GM12878 (cell line): ENCODE data around the gene PRR15L. TPM values are rescaled to one million over a fixed set of nuclear protein-coding genes. Genes with fewer than 3 reads are reported as not detected.

Source experiments
- ATAC-seq: fragments of 200-7000 bp; cut with Tn5 transposase; 3 replicates; pipeline ENCODE4 v1.9.1; 2020; ENCODE audit warnings: mild to moderate bottlenecking, moderate library complexity
- BruUV-seq: library from RNA; stranded (reverse); fragments of 400-500 nt; replicated peaks from 2 replicates; lab custom pipeline; 2021; lab: Mats Ljungman, UMichigan
- CTCF ChIA-PET: fragments of 300-600 bp; sonication (Branson Sonifier 250); formaldehyde crosslinking; extraction: SDS; loops from one replicate; lab custom pipeline; 2021; ENCODE audit warnings: inconsistent platforms; lab: Yijun Ruan, JAX
- POLR2A ChIA-PET: fragments of 350-600 bp; formaldehyde crosslinking; extraction: SDS; loops from one replicate; lab custom pipeline; 2021; ENCODE audit warnings: inconsistent platforms; lab: Charles Lee
- RAD21 ChIA-PET: fragments of 300-600 bp; sonication (Branson Sonifier 250); formaldehyde crosslinking; loops from one replicate; lab custom pipeline; 2023; ENCODE audit warnings: antibody characterized with exemption; ENCODE audit not compliant: unreplicated experiment; lab: Charles Lee
- SMC1A ChIA-PET: fragments of 300-600 bp; sonication (Branson Sonifier 250); formaldehyde crosslinking; loops from one replicate; lab custom pipeline; 2023; ENCODE audit not compliant: unreplicated experiment, uncharacterized antibody; lab: Charles Lee
- DNase-seq: peaks from one replicate; pipeline ENCODE4 v3.0.0-alpha.2; 2011; ENCODE audit warnings: low read depth, low spot score
- FAIRE-seq: peaks from 3 replicates; lab custom pipeline; 2011; peaks lifted over from hg19 to GRCh38; lab: Jason Lieb, UNC
- H2AFZ ChIP-seq: 2 replicates; pipeline ENCODE4 v1.6.0; 2011; ENCODE audit warnings: low read depth, low read length, control low read depth; ENCODE audit not compliant: control insufficient read depth
- H3K27ac ChIP-seq: 2 replicates; pipeline ENCODE4 v1.5.1; 2011; ENCODE audit warnings: control low read depth; ENCODE audit not compliant: control insufficient read depth, insufficient read depth
- H3K27me3 ChIP-seq, 2 experiments: replicated peaks in 1 of 2; 2 replicates each; pipeline versions ENCODE4 v1.6.0 to v1.6.1; 2011; ENCODE audit warnings: low read length in 1 of 2; ENCODE audit not compliant: control insufficient read depth in 2 of 2, insufficient read depth in 2 of 2
- H3K36me3 ChIP-seq, 2 experiments: 2 replicates each; pipeline ENCODE4 v1.5.1; 2011; ENCODE audit warnings: low read length in 1 of 2; ENCODE audit not compliant: control insufficient read depth in 2 of 2, insufficient read depth in 2 of 2
- H3K4me1 ChIP-seq: 2 replicates; pipeline ENCODE4 v1.6.1; 2011; ENCODE audit warnings: mild to moderate bottlenecking, low read length, moderate library complexity, mixed read lengths; ENCODE audit not compliant: control insufficient read depth, insufficient read depth
- H3K4me2 ChIP-seq: 2 replicates; pipeline ENCODE4 v1.6.0; 2011; ENCODE audit warnings: control low read depth; ENCODE audit not compliant: control insufficient read depth, insufficient read depth
- H3K4me3 ChIP-seq: fragments of 200-600 bp; sonication (generic); 2 replicates; pipeline ENCODE4 v1.5.1; 2016
- H3K79me2 ChIP-seq: 2 replicates; pipeline ENCODE4 v1.6.0; 2011; ENCODE audit warnings: low read length; ENCODE audit not compliant: control insufficient read depth, insufficient read depth
- H3K9ac ChIP-seq: 2 replicates; pipeline ENCODE4 v1.8.0; 2011; ENCODE audit warnings: low read length, control low read depth, mixed read lengths; ENCODE audit not compliant: control insufficient read depth, insufficient read depth
- H3K9me3 ChIP-seq: replicated peaks from 3 replicates; pipeline ENCODE4 v1.5.1; 2011; ENCODE audit warnings: mild to moderate bottlenecking, low read length; ENCODE audit not compliant: control insufficient read depth, insufficient read depth
- H4K20me1 ChIP-seq: 2 replicates; pipeline ENCODE4 v1.6.0; 2011; ENCODE audit not compliant: control insufficient read depth, insufficient read depth
- ATF7 ChIP-seq: fragments of 450-650 bp; IDR thresholded peaks from 2 replicates; pipeline ENCODE4 v1.6.1; 2016; ENCODE audit warnings: low read depth, mild to moderate bottlenecking
- BMI1 ChIP-seq: fragments of 450-650 bp; IDR thresholded peaks from 2 replicates; pipeline ENCODE4 v1.6.1; 2016; ENCODE audit warnings: mild to moderate bottlenecking, moderate library complexity, borderline replicate concordance
- EGR1 ChIP-seq, 2 experiments: IDR thresholded peaks; 1 replicate in 1 of 2; 2 replicates in 1 of 2; pipeline ENCODE4 v1.6.1; 2011 to 2012; ENCODE audit warnings: low read depth in 2 of 2, low read length in 2 of 2, borderline replicate concordance in 1 of 2, mild to moderate bottlenecking in 1 of 2, moderate library complexity in 1 of 2
- HDAC6 ChIP-seq: fragments of 200-600 bp; sonication (generic); IDR thresholded peaks from one replicate; pipeline ENCODE4 v1.8.0; 2017; ENCODE audit warnings: antibody characterized with exemption; ENCODE audit not compliant: unreplicated experiment
- POLR2AphosphoS2 ChIP-seq: IDR thresholded peaks from 2 replicates; pipeline ENCODE4 v1.6.1; 2011; ENCODE audit warnings: low read depth, mild to moderate bottlenecking, low read length, improper control_type of control experiment, moderate library complexity
- POLR2AphosphoS5 ChIP-seq: IDR thresholded peaks from 2 replicates; pipeline ENCODE4 v1.6.1; 2011; ENCODE audit warnings: mild to moderate bottlenecking, low read length, inconsistent platforms
- SP1 ChIP-seq: IDR thresholded peaks from one replicate; pipeline ENCODE4 v1.6.1; 2011; ENCODE audit warnings: low read depth, low read length
- ZNF217 ChIP-seq: fragments of 450-650 bp; IDR thresholded peaks from 2 replicates; pipeline ENCODE4 v1.6.1; 2017; ENCODE audit warnings: antibody characterized with exemption, mild to moderate bottlenecking
- ZSCAN29 ChIP-seq: fragments of 450-650 bp; IDR thresholded peaks from 2 replicates; pipeline ENCODE4 v1.6.1; 2017; ENCODE audit warnings: mild to moderate bottlenecking, moderate library complexity
- WGBS: methylation state at CpG from one replicate; pipeline ENCODE4 v1.1.6; 2016; ENCODE audit warnings: low lambda C conversion rate; ENCODE audit not compliant: insufficient replicate concordance, insufficient coverage; ENCODE audit errors: missing lambda C conversion rate; 5-methylcytosine and 5-hydroxymethylcytosine counted together
- in situ Hi-C: fragments of 300-500 bp; cut with MboI; formaldehyde crosslinking; loops from 9 replicates; pipeline ENCODE4 v1.14.3; 2018; ENCODE audit warnings: mixed read lengths
- intact Hi-C: fragments of 100-400 bp; cut with micrococcal nuclease; formaldehyde crosslinking; loops from one replicate; pipeline ENCODE4 v1.14.2; 2022; ENCODE audit not compliant: unreplicated experiment
- polyA plus RNA-seq, 11 experiments: library from polyadenylated mRNA; depleted of rRNA in 4 of 11; unstranded in 6 of 11; stranded (reverse) in 5 of 11; fragments of >200 nt; fragmentation: Nextera tagmentation in 4 of 11; fragmentation: Illumina TruSeq in 1 of 11; extraction: Ambion mirVana in 4 of 11; extraction: Trizol in 1 of 11; gene quantifications; 1 replicate in 1 of 11; 2 replicates in 10 of 11; pipeline versions ENCODE4 v1.2.1 to v1.2.3, GENCODE V29; 2011 to 2016; ENCODE audit warnings: inconsistent platforms in 2 of 11, missing spikeins in 2 of 11, low read depth in 1 of 11
- total RNA-seq, 4 experiments: library from RNA; depleted of rRNA in 3 of 4; stranded (reverse); fragments of >200 nt in 3 of 4; fragmentation: Illumina TruSeq in 1 of 4; extraction: Trizol in 1 of 4; gene quantifications; 2 replicates each; pipeline versions ENCODE4 v1.2.1 to v1.2.3, GENCODE V29; 2013 to 2021
- TF ChIP-seq, protein P1 (sequence below): fragments of 450-650 bp; IDR thresholded peaks from 2 replicates; pipeline ENCODE4 v1.6.1; 2014; ENCODE audit warnings: mild to moderate bottlenecking
- TF ChIP-seq, protein P2 (sequence below): fragments of 450-650 bp; IDR thresholded peaks from 2 replicates; pipeline ENCODE4 v1.6.1; 2018; ENCODE audit warnings: borderline replicate concordance, mild to moderate bottlenecking; ENCODE audit not compliant: partially characterized antibody

Gene PRR15L
- total and polyA plus RNA-seq, 10 of the 15 experiments (the other 5 are each of a cell fraction or from before 2014, with no cell fraction given) = 0.11 to 0.18 TPM; not detected in 8

GRCh38 chr17:47918991-47919390 is 38.7 kb downstream of the PRR15L start:
- FAIRE-seq = no peak
- in situ Hi-C loops = no loop called here
- no peak for ATAC-seq
- CTCF ChIA-PET = interaction anchor here (0.6 to 1.2 kb wide), 5 partner anchors 16 to 1268 kb away, joined by 3 to 6 read pairs (median 4); no protein-coding TSS in a partner anchor
- no peak for TF ChIP-seq SP1
- TF ChIP-seq BMI1 = no peak
- TF ChIP-seq POLR2AphosphoS2 = no peak
- TF ChIP-seq, all 136 proteins: peak for 0
- no peaks in the 10 kb centered on the region for H3K79me2 ChIP-seq
- no peak overlapping the region for H3K9ac ChIP-seq
- no peak overlapping the region for H3K4me2 ChIP-seq
- H3K27ac ChIP-seq = no peak overlapping the region
- no peaks in the 10 kb centered on the region for H3K27me3 ChIP-seq
- DNase-seq = no peak
- H4K20me1 ChIP-seq = no peaks in the 10 kb centered on the region; the same call in 1 of the 2 replicates
- no peak overlapping the region for H2AFZ ChIP-seq
- ChIA-PET POLR2A (interaction anchor here (0.7 to 0.9 kb wide), 2 partner anchors 22 to 1094 kb away, joined by 3 read pairs; no protein-coding TSS in a partner anchor), SMC1A (interaction anchor here (1.2 to 2.2 kb wide), 3 partner anchors 9 to 174 kb away, joined by 3 to 5 read pairs (median 3); no protein-coding TSS in a partner anchor), RAD21 (no interaction called here)
- BruUV-seq = no TSS peak
- no peaks in the 10 kb centered on the region for H3K4me1 ChIP-seq
- no peaks in the 10 kb centered on the region for H3K9me3 ChIP-seq
- intact Hi-C loops = no loop called here
- H3K36me3 ChIP-seq = peaks cover 6 to 13% of the 10 kb centered on the region in 2 experiments; a peak in 3 of 4 replicates
- H3K4me3 ChIP-seq = no peak overlapping the region
- WGBS = 96% methylated on average over 2 of the region's 2 CpGs

DNA sequence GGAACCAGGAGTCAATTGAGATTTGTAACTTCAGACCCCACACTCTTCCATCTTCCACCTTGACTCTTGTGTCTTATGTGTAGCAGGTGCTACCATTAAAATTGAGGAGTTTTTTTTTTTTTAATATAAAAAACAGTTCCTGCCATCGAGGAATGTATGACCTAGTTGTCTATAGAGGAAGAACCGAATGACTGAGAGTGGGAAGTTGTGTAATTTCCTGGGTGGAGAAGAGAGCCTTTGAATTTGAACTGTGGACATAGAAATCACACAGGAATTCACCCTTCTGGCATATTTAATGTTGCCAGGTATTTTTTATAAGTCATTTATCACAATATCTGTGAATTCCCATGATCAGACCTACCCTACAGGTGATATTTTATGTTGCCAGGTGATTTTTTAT is 39.7 kb downstream of the PRR15L start:
- no peak overlapping the region for H3K9ac ChIP-seq
- H3K36me3 ChIP-seq = peaks cover 6 to 10% of the 10 kb centered on the region in 2 experiments; a peak in 3 of 4 replicates
- no peak for DNase-seq
- SMC1A ChIA-PET = interaction anchor here (2.2 kb wide), 1 partner anchor 9 kb away, joined by 5 read pairs; no protein-coding TSS in a partner anchor
- H3K4me3 ChIP-seq = no peak overlapping the region
- CTCF ChIA-PET = interaction anchor here (0.7 to 1.2 kb wide), 2 partner anchors 29 to 98 kb away, joined by 3 to 6 read pairs; no protein-coding TSS in a partner anchor
- H2AFZ ChIP-seq = no peak overlapping the region
- no peak overlapping the region for H3K27ac ChIP-seq
- in situ Hi-C loops (no loop called here), intact Hi-C loops (no loop called here)
- POLR2A ChIA-PET = no interaction called here
- no peaks in the 10 kb centered on the region for H3K9me3 ChIP-seq
- no peak overlapping the region for H3K4me2 ChIP-seq
- no peaks in the 10 kb centered on the region for H3K4me1 ChIP-seq
- H4K20me1 ChIP-seq = no peaks in the 10 kb centered on the region; the same call in 1 of the 2 replicates
- ATAC-seq = no peak
- no peaks in the 10 kb centered on the region for H3K79me2 ChIP-seq
- RAD21 ChIA-PET = no interaction called here
- 97% methylated on average over 2 of the region's 2 CpGs for WGBS
- FAIRE-seq = no peak
- TF ChIP-seq POLR2AphosphoS5 (no peak), ZSCAN29 (no peak), EGR1 (IDR thresholded peaks at IDR 0.05; ENCODE audit: borderline replicate concordance in 1 of 2, low read depth in 2 of 2, low read length in 2 of 2) (no peak), HDAC6 (no peak), ZNF217 (no peak), ATF7 (no peak)
- TF ChIP-seq, protein P1, sequence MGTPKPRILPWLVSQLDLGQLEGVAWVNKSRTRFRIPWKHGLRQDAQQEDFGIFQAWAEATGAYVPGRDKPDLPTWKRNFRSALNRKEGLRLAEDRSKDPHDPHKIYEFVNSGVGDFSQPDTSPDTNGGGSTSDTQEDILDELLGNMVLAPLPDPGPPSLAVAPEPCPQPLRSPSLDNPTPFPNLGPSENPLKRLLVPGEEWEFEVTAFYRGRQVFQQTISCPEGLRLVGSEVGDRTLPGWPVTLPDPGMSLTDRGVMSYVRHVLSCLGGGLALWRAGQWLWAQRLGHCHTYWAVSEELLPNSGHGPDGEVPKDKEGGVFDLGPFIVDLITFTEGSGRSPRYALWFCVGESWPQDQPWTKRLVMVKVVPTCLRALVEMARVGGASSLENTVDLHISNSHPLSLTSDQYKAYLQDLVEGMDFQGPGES = no peak
- TF ChIP-seq, protein P2, sequence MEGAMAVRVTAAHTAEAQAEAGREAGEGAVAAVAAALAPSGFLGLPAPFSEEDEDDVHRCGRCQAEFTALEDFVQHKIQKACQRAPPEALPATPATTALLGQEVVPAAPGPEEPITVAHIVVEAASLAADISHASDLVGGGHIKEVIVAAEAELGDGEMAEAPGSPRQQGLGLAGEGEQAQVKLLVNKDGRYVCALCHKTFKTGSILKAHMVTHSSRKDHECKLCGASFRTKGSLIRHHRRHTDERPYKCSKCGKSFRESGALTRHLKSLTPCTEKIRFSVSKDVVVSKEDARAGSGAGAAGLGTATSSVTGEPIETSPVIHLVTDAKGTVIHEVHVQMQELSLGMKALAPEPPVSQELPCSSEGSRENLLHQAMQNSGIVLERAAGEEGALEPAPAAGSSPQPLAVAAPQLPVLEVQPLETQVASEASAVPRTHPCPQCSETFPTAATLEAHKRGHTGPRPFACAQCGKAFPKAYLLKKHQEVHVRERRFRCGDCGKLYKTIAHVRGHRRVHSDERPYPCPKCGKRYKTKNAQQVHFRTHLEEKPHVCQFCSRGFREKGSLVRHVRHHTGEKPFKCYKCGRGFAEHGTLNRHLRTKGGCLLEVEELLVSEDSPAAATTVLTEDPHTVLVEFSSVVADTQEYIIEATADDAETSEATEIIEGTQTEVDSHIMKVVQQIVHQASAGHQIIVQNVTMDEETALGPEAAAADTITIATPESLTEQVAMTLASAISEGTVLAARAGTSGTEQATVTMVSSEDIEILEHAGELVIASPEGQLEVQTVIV = no peak
- no TSS peak for BruUV-seq
- H3K27me3 ChIP-seq = no peaks in the 10 kb centered on the region
